SK-N-MC (cell line): Measurements from ENCODE around the gene GUCD1.

Experiments
- DNase-seq: peaks from one replicate; pipeline ENCODE4 v3.0.0-alpha.2; 2011; ENCODE audit warnings: low read depth, low spot score
- H3K27ac ChIP-seq: fragments of 200-600 bp; sonication (generic); 2 replicates; pipeline ENCODE4 v1.5.1; 2016; ENCODE audit warnings: mixed run types
- H3K36me3 ChIP-seq: fragments of 200-600 bp; sonication (generic); 2 replicates; pipeline ENCODE4 v1.6.1; 2017; ENCODE audit warnings: antibody characterized with exemption, low read length, mixed read lengths; ENCODE audit not compliant: insufficient read depth
- H3K4me3 ChIP-seq: fragments of 200-600 bp; sonication (generic); 2 replicates; pipeline ENCODE4 v1.5.1; 2016
- H3K9ac ChIP-seq: fragments of 200-600 bp; sonication (generic); 2 replicates; pipeline ENCODE4 v1.8.0; 2017; ENCODE audit warnings: mixed run types, mixed read lengths; ENCODE audit not compliant: insufficient read length
- H3K9me3 ChIP-seq: fragments of 200-600 bp; sonication (generic); 2 replicates; pipeline ENCODE4 v1.6.1; 2017; ENCODE audit warnings: low read depth, mild to moderate bottlenecking, antibody characterized with exemption, low read length, moderate library complexity, mixed read lengths
- EZH2 ChIP-seq: fragments of 200-600 bp; sonication (generic); IDR thresholded peaks from one replicate; pipeline ENCODE4 v1.6.1; 2017; ENCODE audit warnings: antibody characterized with exemption
- FOXP2 ChIP-seq: optimal IDR thresholded peaks from 2 replicates; pipeline ENCODE3; 2011; ENCODE audit warnings: mild to moderate bottlenecking, moderate library complexity; ENCODE audit not compliant: insufficient read depth; ENCODE audit errors: extremely low read length, control extremely low read depth
- POLR2AphosphoS5 ChIP-seq: IDR thresholded peaks from 2 replicates; pipeline ENCODE4 v1.6.1; 2012; ENCODE audit warnings: mild to moderate bottlenecking, low read depth, low read length, borderline replicate concordance

GUCD1 gene

GRCh38 chr22:24497841-24498258 lies 57.1 kb downstream of the GUCD1 start:
- Histone ChIP-seq H3K9me3 (no peaks in the 10 kb centered on the region), H3K36me3 (no peaks in the 10 kb centered on the region), H3K4me3 (no peak overlapping the region), H3K9ac (no peak overlapping the region), H3K27ac (no peak overlapping the region)
- no peak for TF ChIP-seq POLR2AphosphoS5
- TF ChIP-seq FOXP2: no peak
- no peak for TF ChIP-seq EZH2
- DNase-seq: no peak

- Histone ChIP-seq H3K9ac (no peak overlapping the region), H3K9me3 (no peaks in the 10 kb centered on the region), H3K27ac (no peak overlapping the region), H3K4me3 (no peak overlapping the region), H3K36me3 (no peaks in the 10 kb centered on the region)
- DNase-seq: no peak
- TF ChIP-seq POLR2AphosphoS5: no peak
- TF ChIP-seq FOXP2: no peak
- TF ChIP-seq EZH2: no peak
Measured at GRCh38 chr22:24496661-24497060, 58.3 kb downstream of the GUCD1 start.

GRCh38 chr22:24496234-24496633 lies 58.7 kb downstream of the GUCD1 start:
- Histone ChIP-seq H3K9ac (no peak overlapping the region), H3K9me3 (no peaks in the 10 kb centered on the region), H3K36me3 (no peaks in the 10 kb centered on the region), H3K4me3 (no peak overlapping the region), H3K27ac (no peak overlapping the region)
- no peak for DNase-seq
- TF ChIP-seq FOXP2 (no peak), EZH2 (no peak), POLR2AphosphoS5 (no peak)

GRCh38 chr22:24495365-24495675 lies 59.6 kb downstream of the GUCD1 start:
- no peak overlapping the region for H3K4me3 ChIP-seq
- no peak for TF ChIP-seq POLR2AphosphoS5
- TF ChIP-seq EZH2: no peak
- TF ChIP-seq FOXP2: no peak

GRCh38 chr22:24494528-24495364 lies 60.2 kb downstream of the GUCD1 start, which contains the start of gene UPB1:
Gene UPB1 (plus strand): TSS chr22:24495332. CDS start chr22:24495404, 72 bp downstream.
- no peak for DNase-seq
- Histone ChIP-seq H3K9me3 (no peaks in the 10 kb centered on the region), H3K9ac (no peak within 1 kb of the TSS), H3K4me3 (no peak within 1 kb of the TSS), H3K36me3 (no peaks in the 10 kb centered on the region), H3K27ac (no peak within 1 kb of the TSS)
- no peak for TF ChIP-seq EZH2
- TF ChIP-seq POLR2AphosphoS5: no peak
- no peak for TF ChIP-seq FOXP2

More at GRCh38 chr22:24495365-24495675, 59.6 kb downstream of the GUCD1 start:
- no peaks in the 10 kb centered on the region for H3K9me3 ChIP-seq
- H3K27ac ChIP-seq: no peak overlapping the region
- no peak for DNase-seq
- H3K9ac ChIP-seq: no peak overlapping the region
- no peaks in the 10 kb centered on the region for H3K36me3 ChIP-seq

- TF ChIP-seq EZH2: no peak
Measured at GRCh38 chr22:24494167-24494527, 60.8 kb downstream of the GUCD1 start.

GRCh38 chr22:24492391-24492790 lies 62.5 kb downstream of the GUCD1 start:
- Histone ChIP-seq H3K4me3 (no peak overlapping the region), H3K27ac (no peak overlapping the region), H3K9me3 (no peaks in the 10 kb centered on the region), H3K36me3 (no peaks in the 10 kb centered on the region), H3K9ac (no peak overlapping the region)
- TF ChIP-seq EZH2 (no peak), FOXP2 (no peak), POLR2AphosphoS5 (no peak)
- no peak for DNase-seq

More at GRCh38 chr22:24494167-24494527, 60.8 kb downstream of the GUCD1 start:
- H3K4me3 ChIP-seq: no peak overlapping the region
- H3K9ac ChIP-seq: no peak overlapping the region
- DNase-seq: no peak
- H3K36me3 ChIP-seq: no peaks in the 10 kb centered on the region
- H3K9me3 ChIP-seq: no peaks in the 10 kb centered on the region
- no peak overlapping the region for H3K27ac ChIP-seq
